A549 (cell line): ENCODE results near the gene NOS1AP. TPM values are rescaled to one million over a fixed set of nuclear protein-coding genes. Genes with fewer than 3 reads are reported as not detected.

ENCODE experiments used
- ATAC-seq, 2 experiments: fragments of 200-7000 bp in 1 of 2; fragments of >200 bp in 1 of 2; cut with Nextera tagmentation in 1 of 2; cut with Tn5 transposase in 1 of 2; 3 replicates each; pipeline versions ENCODE4 v1.8.0 to v1.9.1; 2018 to 2020; ENCODE audit warnings: mild to moderate bottlenecking in 1 of 2, moderate library complexity in 1 of 2
- CTCF ChIA-PET: fragments of 300-600 bp; sonication (Branson Sonifier 250); formaldehyde crosslinking; extraction: SDS; loops from one replicate; lab custom pipeline; 2021; ENCODE audit warnings: antibody characterized with exemption, inconsistent platforms; lab: Yijun Ruan, JAX
- POLR2A ChIA-PET: fragments of 350-600 bp; formaldehyde crosslinking; extraction: SDS; loops from one replicate; lab custom pipeline; 2021; ENCODE audit warnings: antibody characterized with exemption, inconsistent platforms; lab: Yijun Ruan, JAX
- DNase-seq, 2 experiments: peaks; one replicate each; pipeline versions ENCODE4 v3.0.0 to v3.0.0-alpha.2; 2011 to 2016; ENCODE audit warnings: low read depth in 1 of 2, low spot score in 1 of 2
- FAIRE-seq: peaks from 2 replicates; lab custom pipeline; 2011; peaks lifted over from hg19 to GRCh38; lab: Jason Lieb, UNC
- H3K27ac ChIP-seq, 2 experiments: fragments of >200 bp; sonication (Bioruptor Twin); formaldehyde crosslinking; 3 replicates each; pipeline ENCODE4 v1.5.1; 2016 to 2017
- H3K4me1 ChIP-seq: fragments of >200 bp; sonication (Bioruptor Twin); formaldehyde crosslinking; 3 replicates; pipeline ENCODE4 v1.6.1; 2016
- H3K4me2 ChIP-seq: fragments of >200 bp; sonication (Bioruptor Twin); formaldehyde crosslinking; 3 replicates; pipeline ENCODE4 v1.6.1; 2016
- H3K4me3 ChIP-seq: fragments of >200 bp; sonication (Bioruptor Twin); formaldehyde crosslinking; 3 replicates; pipeline ENCODE4 v1.5.1; 2016
- H3K9me3 ChIP-seq: fragments of >200 bp; sonication (Bioruptor Twin); formaldehyde crosslinking; 3 replicates; pipeline ENCODE4 v1.6.1; 2016
- BHLHE40 ChIP-seq: IDR thresholded peaks from 2 replicates; pipeline ENCODE4 v1.6.1; 2012; ENCODE audit warnings: low read depth, low read length, inconsistent platforms
- CBX2 ChIP-seq: fragments of 200-600 bp; sonication (generic); IDR thresholded peaks from 2 replicates; pipeline ENCODE4 v1.6.1; 2016; ENCODE audit warnings: low read depth, mild to moderate bottlenecking, borderline replicate concordance
- CBX8 ChIP-seq: fragments of 200-600 bp; sonication (generic); IDR thresholded peaks from 2 replicates; pipeline ENCODE4 v1.6.1; 2016
- CEBPB ChIP-seq, 2 experiments: fragments of >200 bp in 1 of 2; sonication (Bioruptor Twin) in 1 of 2; formaldehyde crosslinking in 1 of 2; IDR thresholded peaks; 2 replicates each; pipeline ENCODE4 v1.6.1; 2012 to 2016
- EHF ChIP-seq: fragments of 250-450 bp; sonication (Bioruptor Pico); IDR thresholded peaks from 2 replicates; pipeline ENCODE4 v1.5.0; 2020; ENCODE audit warnings: mild to moderate bottlenecking
- EHMT2 ChIP-seq: fragments of 200-600 bp; sonication (generic); IDR thresholded peaks from 2 replicates; pipeline ENCODE4 v1.6.1; 2016; ENCODE audit warnings: antibody characterized with exemption, low read depth, mild to moderate bottlenecking, moderate library complexity
- EP300 ChIP-seq, 2 experiments: fragments of >200 bp; sonication (Bioruptor Twin); formaldehyde crosslinking; IDR thresholded peaks; 2 replicates in 1 of 2; 3 replicates in 1 of 2; pipeline ENCODE4 v1.6.1; 2016 to 2017
- ESRRA ChIP-seq: fragments of 150-350 bp; IDR thresholded peaks from 2 replicates; pipeline ENCODE4 v1.6.1; 2014; ENCODE audit warnings: mild to moderate bottlenecking, low read length, borderline replicate concordance
- FOSL2 ChIP-seq, 2 experiments: fragments of 450-650 bp in 1 of 2; fragments of >200 bp in 1 of 2; sonication (Bioruptor Twin) in 1 of 2; formaldehyde crosslinking; IDR thresholded peaks; 2 replicates each; pipeline versions ENCODE4 v1.5.0 to v1.6.1; 2016 to 2020; ENCODE audit warnings: mild to moderate bottlenecking in 1 of 2, moderate library complexity in 1 of 2
- HDAC2 ChIP-seq: fragments of 200-600 bp; sonication (generic); IDR thresholded peaks from 2 replicates; pipeline ENCODE4 v1.6.1; 2016
- HES2 ChIP-seq: fragments of >200 bp; sonication (Bioruptor Twin); formaldehyde crosslinking; IDR thresholded peaks from 2 replicates; pipeline ENCODE4 v1.6.1; 2016
- HOXB13 ChIP-seq: fragments of 250-450 bp; sonication (Bioruptor Pico); IDR thresholded peaks from 2 replicates; pipeline ENCODE4 v1.5.0; 2020; ENCODE audit warnings: low read depth, mild to moderate bottlenecking, moderate library complexity
- JUN ChIP-seq, 2 experiments: fragments of >200 bp; sonication (Bioruptor Twin); formaldehyde crosslinking; IDR thresholded peaks; 2 replicates in 1 of 2; 3 replicates in 1 of 2; pipeline ENCODE4 v1.6.1; 2016 to 2017
- JUNB ChIP-seq: fragments of >200 bp; sonication (Bioruptor Twin); formaldehyde crosslinking; IDR thresholded peaks from 2 replicates; pipeline ENCODE4 v1.6.1; 2016
- KDM1A ChIP-seq: fragments of 200-600 bp; sonication (generic); IDR thresholded peaks from 2 replicates; pipeline ENCODE4 v1.6.1; 2016; ENCODE audit warnings: low read depth, mild to moderate bottlenecking
- MAZ ChIP-seq: fragments of 150-350 bp; IDR thresholded peaks from 2 replicates; pipeline ENCODE4 v1.6.1; 2014; ENCODE audit warnings: antibody characterized with exemption, low read depth, low read length, borderline replicate concordance
- MYC ChIP-seq: IDR thresholded peaks from 2 replicates; pipeline ENCODE4 v1.6.1; 2012; ENCODE audit warnings: mild to moderate bottlenecking, inconsistent platforms, low read length, improper control_type of control experiment, borderline replicate concordance
- PBX3 ChIP-seq: IDR thresholded peaks from 2 replicates; pipeline ENCODE4 v1.6.1; 2012
- POLR2A ChIP-seq: IDR thresholded peaks from 2 replicates; pipeline ENCODE4 v1.6.1; 2012; ENCODE audit warnings: mild to moderate bottlenecking, low read length
- POLR2AphosphoS2 ChIP-seq: conservative IDR thresholded peaks from 2 replicates; pipeline ENCODE4 v1.6.1; 2012; ENCODE audit warnings: low read length, improper control_type of control experiment, inconsistent platforms
- RARB ChIP-seq: fragments of 250-450 bp; sonication (Bioruptor Pico); IDR thresholded peaks from 2 replicates; pipeline ENCODE4 v1.8.0; 2021; ENCODE audit warnings: mild to moderate bottlenecking, moderate library complexity
- RCOR1 ChIP-seq: fragments of 150-350 bp; IDR thresholded peaks from 2 replicates; pipeline ENCODE4 v1.6.1; 2014; ENCODE audit warnings: antibody characterized with exemption, low read length, low read depth
- REST ChIP-seq: fragments of 200-600 bp; sonication (generic); IDR thresholded peaks from 2 replicates; pipeline ENCODE4 v1.6.1; 2016; ENCODE audit warnings: antibody characterized with exemption, mild to moderate bottlenecking, moderate library complexity
- RFX5 ChIP-seq: fragments of 450-650 bp; IDR thresholded peaks from 2 replicates; pipeline ENCODE4 v1.7.1; 2014; ENCODE audit warnings: antibody characterized with exemption, mild to moderate bottlenecking, moderate library complexity
- RNF2 ChIP-seq: fragments of 200-600 bp; sonication (generic); IDR thresholded peaks from 2 replicates; pipeline ENCODE4 v1.6.1; 2016; ENCODE audit warnings: low read depth, mild to moderate bottlenecking, antibody characterized with exemption, moderate library complexity, borderline replicate concordance
- SREBF2 ChIP-seq: fragments of 450-650 bp; IDR thresholded peaks from 2 replicates; pipeline ENCODE4 v1.6.1; 2014; ENCODE audit warnings: mild to moderate bottlenecking, moderate library complexity
- TFCP2L1 ChIP-seq: fragments of 250-450 bp; sonication (Bioruptor Pico); IDR thresholded peaks from 2 replicates; pipeline ENCODE4 v1.5.0; 2021; ENCODE audit warnings: mild to moderate bottlenecking
- TP53 ChIP-seq: fragments of 250-450 bp; sonication (Bioruptor Pico); IDR thresholded peaks from 2 replicates; pipeline ENCODE4 v1.5.0; 2021; ENCODE audit warnings: mild to moderate bottlenecking, moderate library complexity
- ZNF302 ChIP-seq: fragments of 250-450 bp; sonication (Bioruptor Pico); IDR thresholded peaks from 2 replicates; pipeline ENCODE4 v1.9.0; 2021; ENCODE audit warnings: inconsistent platforms, mild to moderate bottlenecking, moderate library complexity
- WGBS: methylation state at CpG from one replicate; pipeline ENCODE4 v1.1.6; 2017; ENCODE audit errors: missing lambda C conversion rate; 5-methylcytosine and 5-hydroxymethylcytosine counted together
- polyA plus RNA-seq, 4 experiments: library from polyadenylated mRNA; depleted of rRNA in 3 of 4; stranded (reverse); fragments of >200 nt; fragmentation: RNase III in 1 of 4; extraction: RNeasy Plus Mini Kit Qiagen cat#74134 plus additional on column Dnase treatment in 1 of 4; gene quantifications; 2 replicates in 3 of 4; 3 replicates in 1 of 4; pipeline ENCODE4 v1.2.3, GENCODE V29; 2011 to 2017
- TF ChIP-seq, protein P1 (sequence below): IDR thresholded peaks from 2 replicates; pipeline ENCODE4 v1.6.1; 2012
- TF ChIP-seq, protein P2 (sequence below): IDR thresholded peaks from 2 replicates; pipeline ENCODE4 v1.6.1; 2012; ENCODE audit warnings: low read depth, borderline replicate concordance

Gene NOS1AP
- polyA plus RNA-seq, 2 of the 4 experiments (the other 2 are of a cell fraction), result 0.17 to 0.25 TPM

- ATAC-seq, result peak; percentile 63 to 65
Observed at GRCh38 chr1:162197615-162198421, 128.3 kb downstream of the NOS1AP start.

GRCh38 chr1:162200096-162200847, 130.8 kb downstream of the NOS1AP start:
- FAIRE-seq, result no peak

More at GRCh38 chr1:162197615-162198421, 128.3 kb downstream of the NOS1AP start:
- FAIRE-seq, result no peak
- ChIA-PET POLR2A (no interaction called here), CTCF (interaction anchor here (1.3 kb wide), 1 partner anchor 19 kb away, joined by 3 read pairs; no protein-coding TSS in a partner anchor)
- WGBS, result 56% methylated on average over 9 of the region's 13 CpGs
- H3K27ac ChIP-seq, result no peak overlapping the region
- no peak overlapping the region for H3K4me3 ChIP-seq
- peaks cover 12% of the 10 kb centered on the region for H3K4me1 ChIP-seq
- H3K9me3 ChIP-seq, result no peaks in the 10 kb centered on the region
- TF ChIP-seq CEBPB (IDR thresholded peaks at IDR 0.05) (no peak), BHLHE40 (no peak), SREBF2 (no peak), POLR2AphosphoS2 (no peak), TP53 (CRISPR knock-in tag) (no peak), ESRRA (no peak), EHMT2 (no peak), FOSL2 (IDR thresholded peaks at IDR 0.05) (no peak), FOSL2 (CRISPR knock-in tag; IDR thresholded peaks at IDR 0.05) (no peak), REST (no peak), MYC (no peak), PBX3 (no peak), JUNB (no peak), HOXB13 (CRISPR knock-in tag) (no peak), CBX2 (no peak), JUN (IDR thresholded peaks at IDR 0.05) (no peak), CBX8 (no peak), RCOR1 (no peak)
- TF ChIP-seq, protein P1, sequence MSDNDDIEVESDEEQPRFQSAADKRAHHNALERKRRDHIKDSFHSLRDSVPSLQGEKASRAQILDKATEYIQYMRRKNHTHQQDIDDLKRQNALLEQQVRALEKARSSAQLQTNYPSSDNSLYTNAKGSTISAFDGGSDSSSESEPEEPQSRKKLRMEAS, result no peak
- no peak overlapping the region for H3K4me2 ChIP-seq
- DNase-seq, result no peak

More at GRCh38 chr1:162200096-162200847, 130.8 kb downstream of the NOS1AP start:
- Histone ChIP-seq H3K4me2 (no peak overlapping the region), H3K27ac (no peak overlapping the region), H3K4me1 (peaks cover 12% of the 10 kb centered on the region), H3K4me3 (no peak overlapping the region), H3K9me3 (no peaks in the 10 kb centered on the region)
- ATAC-seq, result no peak
- 37% methylated on average over 5 of the region's 5 CpGs for WGBS
- TF ChIP-seq POLR2A, result no peak
- no peak for TF ChIP-seq HES2
- TF ChIP-seq ZNF302 (CRISPR knock-in tag), result no peak
- no peak for TF ChIP-seq TFCP2L1 (CRISPR knock-in tag)
- TF ChIP-seq HDAC2, result no peak
- TF ChIP-seq KDM1A, result no peak
- no peak for TF ChIP-seq RARB (CRISPR knock-in tag)
- TF ChIP-seq PBX3, result no peak
- no peak for TF ChIP-seq EHF (CRISPR knock-in tag)
- no peak for TF ChIP-seq RNF2
- TF ChIP-seq EP300 (IDR thresholded peaks at IDR 0.05), result no peak
- TF ChIP-seq RFX5, result no peak
- TF ChIP-seq, protein P1, result no peak
- TF ChIP-seq, protein P2, sequence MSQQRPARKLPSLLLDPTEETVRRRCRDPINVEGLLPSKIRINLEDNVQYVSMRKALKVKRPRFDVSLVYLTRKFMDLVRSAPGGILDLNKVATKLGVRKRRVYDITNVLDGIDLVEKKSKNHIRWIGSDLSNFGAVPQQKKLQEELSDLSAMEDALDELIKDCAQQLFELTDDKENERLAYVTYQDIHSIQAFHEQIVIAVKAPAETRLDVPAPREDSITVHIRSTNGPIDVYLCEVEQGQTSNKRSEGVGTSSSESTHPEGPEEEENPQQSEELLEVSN, result no peak
- no peak for TF ChIP-seq MAZ
- POLR2A ChIA-PET, result no interaction called here
- DNase-seq, result no peak
- CTCF ChIA-PET, result no interaction called here
